Measurements from ENCODE around the gene THRB.

Gene THRB

GRCh38 chr3:24086206-24086605, 408.4 kb downstream of the THRB start:
- Histone ChIP-seq H3K4me3 (ENCODE audit: low read depth, low read length) (no peak overlapping the region), H3K27ac (ENCODE audit: low read depth, low read length) (no peak overlapping the region), H3K27me3 (ENCODE audit: control insufficient read depth, insufficient read depth, low read length) (no peaks in the 10 kb centered on the region), H3K9ac (ENCODE audit: low read length) (no peak overlapping the region), H3K9me3 (ENCODE audit: control insufficient read depth, insufficient read depth, low read depth, low read length) (no peaks in the 10 kb centered on the region), H3K4me1 (ENCODE audit: control insufficient read depth, insufficient read depth, low read length) (no peaks in the 10 kb centered on the region), H3K36me3 (ENCODE audit: control insufficient read depth, insufficient read depth, low read length) (no peaks in the 10 kb centered on the region)

DNA sequence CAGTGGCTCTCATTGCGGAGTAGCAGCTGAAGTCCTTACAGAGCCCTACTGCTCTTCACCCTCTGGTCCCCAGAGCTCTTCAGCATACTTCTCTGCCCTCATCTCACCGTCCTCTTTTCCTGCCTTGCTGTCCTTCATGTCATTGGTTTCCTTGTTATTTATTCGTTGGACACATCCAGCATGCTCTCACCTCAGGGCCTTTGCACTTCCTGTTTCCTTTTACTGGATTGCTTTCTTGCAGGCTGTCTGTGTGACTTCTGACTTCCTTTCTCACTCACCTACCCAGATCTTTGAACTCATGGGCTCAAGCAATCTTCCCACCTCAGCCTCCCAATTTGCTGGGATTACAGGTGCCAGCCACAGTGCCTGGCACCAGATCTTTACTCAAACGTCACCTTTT, 422.5 kb downstream of the THRB start:
- H3K36me3 ChIP-seq (ENCODE audit: control insufficient read depth, insufficient read depth, low read length), result no peaks in the 10 kb centered on the region

DNA sequence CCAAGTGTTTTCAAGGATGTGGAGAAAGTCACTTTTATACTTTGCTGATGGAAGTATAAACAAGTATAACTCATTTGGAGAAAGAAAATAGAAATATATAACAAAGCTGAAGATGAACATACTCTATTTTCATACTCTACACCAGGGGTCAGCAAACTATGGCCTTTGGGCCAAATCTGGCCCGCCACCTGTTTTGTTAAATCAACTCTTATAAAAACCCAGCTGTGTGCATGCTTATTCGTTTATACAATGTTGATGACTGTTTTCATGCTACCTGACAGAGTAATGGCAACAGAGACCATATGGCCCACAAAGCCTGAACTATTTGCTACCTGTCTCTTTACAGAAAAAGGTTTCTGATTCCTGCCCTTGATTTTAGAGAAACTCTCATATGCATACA, 425.6 kb downstream of the THRB start:
- H3K36me3 ChIP-seq (ENCODE audit: control insufficient read depth, insufficient read depth, low read length), result no peaks in the 10 kb centered on the region
- no peaks in the 10 kb centered on the region for H3K4me1 ChIP-seq (ENCODE audit: control insufficient read depth, insufficient read depth, low read length)
- no peaks in the 10 kb centered on the region for H3K27me3 ChIP-seq (ENCODE audit: control insufficient read depth, insufficient read depth, low read length)
- H3K9me3 ChIP-seq (ENCODE audit: control insufficient read depth, insufficient read depth, low read depth, low read length), result no peaks in the 10 kb centered on the region
- H3K4me3 ChIP-seq (ENCODE audit: low read depth, low read length), result no peak overlapping the region
- no peak overlapping the region for H3K9ac ChIP-seq (ENCODE audit: low read length)
- H3K27ac ChIP-seq (ENCODE audit: low read depth, low read length), result no peak overlapping the region

More for the DNA sequence above, 422.5 kb downstream of the THRB start:
- Histone ChIP-seq H3K4me1 (ENCODE audit: control insufficient read depth, insufficient read depth, low read length) (no peaks in the 10 kb centered on the region), H3K9me3 (ENCODE audit: control insufficient read depth, insufficient read depth, low read depth, low read length) (no peaks in the 10 kb centered on the region), H3K9ac (ENCODE audit: low read length) (no peak overlapping the region), H3K27me3 (ENCODE audit: control insufficient read depth, insufficient read depth, low read length) (no peaks in the 10 kb centered on the region), H3K27ac (ENCODE audit: low read depth, low read length) (no peak overlapping the region), H3K4me3 (ENCODE audit: low read depth, low read length) (no peak overlapping the region)

- Histone ChIP-seq H3K9me3 (ENCODE audit: control insufficient read depth, insufficient read depth, low read depth, low read length) (no peaks in the 10 kb centered on the region), H3K4me3 (ENCODE audit: low read depth, low read length) (no peak overlapping the region), H3K27me3 (ENCODE audit: control insufficient read depth, insufficient read depth, low read length) (no peaks in the 10 kb centered on the region), H3K9ac (ENCODE audit: low read length) (no peak overlapping the region), H3K36me3 (ENCODE audit: control insufficient read depth, insufficient read depth, low read length) (no peaks in the 10 kb centered on the region), H3K4me1 (ENCODE audit: control insufficient read depth, insufficient read depth, low read length) (no peaks in the 10 kb centered on the region), H3K27ac (ENCODE audit: low read depth, low read length) (no peak overlapping the region)
These were observed 427.2 kb downstream of the THRB start for GRCh38 chr3:24067483-24067882.

Data from HUES6 (cell line).